GM18505 (cell line): ENCODE measurements around the gene ZNF91.
"Not testable (repeated sequence)": the region's sequence is repeated elsewhere in the genome, so short reads cannot be mapped to it uniquely, and the experiment has no call there.

ENCODE experiments used
- ATAC-seq: cut with Tn5 transposase; IDR thresholded peaks from one replicate; pipeline ENCODE4 v1.9.1; 2021; ENCODE audit not compliant: unreplicated experiment
- POLR2A ChIP-seq: IDR thresholded peaks from 4 replicates; pipeline ENCODE4 v1.6.1; 2011; ENCODE audit warnings: borderline replicate concordance; ENCODE audit not compliant: insufficient read depth, insufficient read length; ENCODE audit errors: extremely low read depth

ZNF91 gene

DNA sequence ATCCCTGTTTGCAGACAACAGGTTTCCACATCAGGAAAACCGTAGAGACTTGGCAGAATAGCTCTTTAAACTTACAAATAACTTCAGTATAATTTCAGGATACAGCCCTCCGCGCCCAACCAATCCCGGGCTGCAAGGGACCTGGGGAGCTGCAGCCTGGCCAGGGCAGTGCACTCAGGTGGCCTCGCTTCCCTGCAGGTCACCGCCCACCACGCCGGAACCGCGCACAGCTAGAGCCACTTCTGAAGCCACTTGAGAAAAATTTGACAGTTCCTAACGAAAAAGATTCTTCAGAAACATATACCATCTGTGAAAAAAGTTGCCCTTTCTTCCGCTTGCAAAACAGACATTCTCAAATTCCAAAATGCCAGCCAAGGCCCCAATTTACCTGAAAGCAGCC is 11.1 kb downstream of the ZNF91 start:
- TF ChIP-seq POLR2A, result no peak
- no peak for ATAC-seq

DNA sequence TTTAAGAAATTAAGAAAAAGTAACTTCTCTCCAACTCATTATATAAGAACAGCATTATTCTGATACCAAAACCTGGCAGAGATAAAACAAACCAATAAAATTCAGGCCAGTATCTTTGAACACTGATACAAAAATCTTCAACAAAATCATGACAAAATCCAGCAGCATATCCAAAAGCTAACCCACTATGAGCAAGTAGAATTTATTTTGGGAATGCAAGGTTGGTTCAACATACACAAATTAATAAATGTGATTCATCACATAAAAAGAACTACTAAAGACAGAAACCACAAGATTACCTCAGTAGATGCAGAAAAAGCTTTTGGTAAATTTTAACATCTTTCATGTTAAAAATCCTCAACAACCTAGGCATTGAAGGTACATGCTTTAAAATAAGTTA is 12.3 kb downstream of the ZNF91 start:
- ATAC-seq, result no peak

DNA sequence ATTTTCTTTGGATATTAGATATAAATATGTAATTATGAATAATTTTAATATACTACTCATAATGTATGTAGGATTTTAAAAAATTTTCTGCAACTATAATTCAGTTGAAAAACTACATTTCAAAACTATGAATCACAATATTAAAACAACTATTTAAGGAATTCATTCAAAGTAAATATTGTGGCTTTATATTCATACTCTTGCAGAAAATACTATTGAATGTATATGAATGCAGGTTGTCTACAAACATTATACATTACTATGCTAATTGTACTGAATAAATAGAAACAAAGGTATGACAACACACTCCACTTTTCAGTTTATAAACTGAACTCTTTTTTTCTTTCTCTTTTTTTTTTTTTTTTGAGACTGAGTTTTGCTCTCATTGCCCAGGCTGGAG is 14.2 kb downstream of the ZNF91 start:
- ATAC-seq, result no peak
- TF ChIP-seq POLR2A, result no peak

More for the DNA sequence above, 12.3 kb downstream of the ZNF91 start:
- no peak for TF ChIP-seq POLR2A

DNA sequence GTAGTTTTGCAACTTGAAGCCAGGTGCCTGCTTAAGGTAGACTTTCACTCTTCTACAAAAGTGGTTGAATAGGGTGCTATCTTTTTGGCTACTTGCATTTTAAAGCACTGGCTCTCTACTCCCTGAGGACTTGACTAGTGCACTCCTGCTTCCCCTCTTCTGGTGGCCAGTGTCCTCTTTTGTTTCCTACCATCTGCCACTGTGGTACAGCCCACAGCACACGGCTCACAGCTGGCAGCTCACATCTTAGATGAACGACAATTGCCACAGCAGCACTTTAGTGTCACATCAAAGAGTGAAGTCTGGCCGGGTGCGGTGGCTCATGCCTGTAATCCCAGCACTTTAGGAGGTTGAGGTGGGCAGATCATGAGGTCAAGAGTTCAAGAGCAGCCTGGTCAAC is 15.6 kb downstream of the ZNF91 start:
- ATAC-seq, result not testable (repeated sequence)

DNA sequence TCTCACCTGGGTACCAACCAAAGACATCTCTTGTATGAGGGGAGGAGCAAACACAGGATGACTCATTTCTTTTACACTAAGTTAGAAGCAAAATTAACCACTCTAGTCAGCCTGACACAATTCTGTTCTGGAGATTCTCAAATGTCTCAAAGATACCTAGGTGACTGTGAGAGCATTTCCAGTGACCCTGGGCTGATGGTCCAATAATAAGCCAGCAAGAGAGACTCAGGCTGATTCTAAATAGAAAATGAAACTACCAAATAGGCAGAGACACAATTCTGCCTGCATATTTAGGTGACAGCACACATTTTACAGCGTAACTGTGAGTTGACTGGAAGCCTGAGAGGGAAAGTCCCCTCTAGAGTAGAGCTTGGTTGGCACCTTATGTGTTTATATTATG is 16.3 kb downstream of the ZNF91 start:
- TF ChIP-seq POLR2A, result no peak
- no peak for ATAC-seq

DNA sequence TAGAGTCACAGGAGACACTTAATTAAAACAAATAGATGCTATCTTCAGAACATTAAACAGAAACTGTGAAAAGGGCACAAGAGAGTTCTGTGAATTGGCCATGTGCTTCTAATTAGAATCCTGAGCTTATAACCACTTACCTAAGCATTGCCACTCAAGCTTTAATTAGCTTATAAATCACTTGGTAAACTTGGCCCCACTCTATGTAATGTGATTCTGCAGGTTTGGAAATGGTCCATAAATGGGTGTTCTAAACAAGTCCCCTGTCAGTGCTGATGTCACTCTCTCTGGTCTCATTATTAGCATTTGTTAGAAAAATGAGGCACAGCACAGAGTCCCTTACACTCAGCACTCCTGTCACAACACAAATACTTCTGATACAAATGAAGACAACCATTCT is 18.0 kb downstream of the ZNF91 start:
- no peak for ATAC-seq
- TF ChIP-seq POLR2A, result no peak

DNA sequence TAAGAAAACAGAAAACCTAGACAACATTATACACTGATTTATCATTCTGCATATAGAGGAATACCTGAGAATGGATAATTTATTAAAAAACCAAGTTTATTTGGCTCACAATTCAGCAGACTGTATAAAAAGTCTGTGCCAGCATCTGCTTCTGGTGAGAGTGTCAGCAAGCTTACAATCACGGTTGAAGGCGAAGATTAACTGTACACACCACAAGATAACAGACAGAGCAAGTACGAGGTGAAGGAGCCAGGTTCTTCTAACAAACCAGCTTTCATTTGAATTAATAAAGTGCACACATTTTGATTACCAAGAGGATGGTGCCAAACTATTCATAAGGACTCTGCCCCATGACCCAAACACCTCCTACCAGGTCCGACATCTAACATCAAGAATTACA is 28.8 kb downstream of the ZNF91 start:
- no peak for TF ChIP-seq POLR2A
- ATAC-seq, result no peak

DNA sequence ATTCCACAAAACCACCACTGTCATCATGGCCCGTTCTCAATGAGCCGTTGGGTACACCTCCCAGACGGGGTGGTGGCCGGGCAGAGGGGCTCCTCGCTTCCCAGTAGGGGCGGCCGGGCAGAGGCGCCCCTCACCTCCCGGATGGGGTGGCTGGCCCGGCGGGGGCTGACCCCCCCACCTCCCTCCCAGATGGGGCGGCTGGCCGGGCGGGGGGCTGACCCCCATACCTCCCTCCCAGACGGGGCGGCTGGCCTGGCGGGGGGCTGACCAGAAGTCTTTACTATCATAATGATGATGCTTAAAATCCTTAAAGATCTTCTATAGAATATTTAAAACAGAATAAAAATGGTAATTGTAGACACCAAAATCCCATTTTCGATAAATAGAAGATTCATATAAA is 29.2 kb downstream of the ZNF91 start:
- not testable (repeated sequence) for ATAC-seq

DNA sequence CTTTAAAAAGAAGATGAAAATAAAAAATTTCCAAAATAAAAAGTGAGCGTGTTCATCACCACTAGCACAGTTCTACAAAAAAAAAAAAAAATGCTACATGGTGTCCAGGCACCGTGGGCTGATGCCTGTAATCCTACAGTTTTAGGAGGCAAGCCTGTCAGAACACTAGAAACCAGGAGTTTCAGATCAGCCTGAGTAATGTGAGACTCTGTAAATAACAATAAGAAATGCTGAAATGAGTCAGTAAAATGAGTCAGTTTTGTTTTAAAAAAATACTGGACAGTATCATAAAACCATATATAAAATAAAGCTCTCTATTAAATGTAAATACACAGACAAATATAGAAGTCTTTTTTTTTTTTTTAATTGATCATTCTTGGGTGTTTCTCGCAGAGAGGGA is 30.0 kb downstream of the ZNF91 start:
- no peak for TF ChIP-seq POLR2A
- no peak for ATAC-seq

DNA sequence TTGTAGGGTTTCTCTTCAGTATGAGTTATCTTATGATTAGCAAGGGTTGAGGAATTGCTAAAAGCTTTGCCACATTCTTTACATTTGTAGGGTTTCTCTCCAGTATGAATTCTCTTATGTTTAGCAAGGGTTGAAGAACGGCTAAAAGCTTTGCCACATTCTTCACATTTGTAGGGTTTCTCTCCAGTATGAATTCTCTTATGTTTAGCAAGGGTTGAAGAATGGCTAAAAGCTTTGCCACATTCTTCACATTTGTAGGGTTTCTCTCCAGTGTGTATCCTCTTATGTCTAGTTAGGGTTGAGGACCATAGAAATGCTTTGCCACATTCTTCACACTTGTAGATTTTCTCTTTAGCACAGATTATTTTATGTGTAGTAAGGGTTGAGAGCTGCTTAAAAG is 33.4 kb downstream of the ZNF91 start:
- ATAC-seq, result not testable (repeated sequence)

DNA sequence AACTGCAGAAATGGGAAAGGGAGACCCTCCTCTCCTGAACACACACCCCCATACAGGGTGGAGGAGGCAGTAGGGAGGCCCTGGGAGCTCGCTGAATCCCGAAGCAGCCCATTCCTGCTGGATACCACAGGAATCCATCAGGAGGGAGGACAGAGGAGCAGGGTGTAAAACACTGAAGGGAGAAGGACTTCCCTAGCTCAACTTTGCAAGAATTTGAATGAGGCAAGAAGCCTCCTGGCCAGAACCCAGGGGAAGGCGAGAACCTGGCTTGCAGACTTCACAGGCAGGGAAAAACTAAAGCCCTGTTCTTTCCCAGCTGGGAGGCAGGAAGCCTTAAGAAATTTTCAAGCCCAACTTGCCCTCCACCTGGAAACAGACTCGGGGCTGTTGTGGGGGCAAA is 43.5 kb downstream of the ZNF91 start:
- no peak for TF ChIP-seq POLR2A
- no peak for ATAC-seq

DNA sequence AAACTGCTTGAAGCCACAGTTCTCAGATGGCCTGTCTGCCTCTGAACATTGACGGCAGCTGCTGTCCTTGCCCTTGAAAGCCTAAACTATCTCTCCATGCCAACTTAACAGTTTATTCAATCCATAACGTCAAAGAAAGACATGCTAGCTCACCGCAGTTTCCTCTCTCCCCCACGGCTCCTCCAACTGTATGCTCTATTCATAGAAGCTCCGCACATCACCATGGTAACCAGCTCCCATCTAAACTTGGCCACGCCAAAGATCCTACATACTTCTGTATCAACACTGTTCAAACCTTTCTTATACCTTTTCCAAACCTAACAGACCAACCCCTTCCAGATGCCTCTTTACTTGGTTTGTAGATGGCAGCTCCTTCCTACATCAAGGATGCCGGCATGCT is 48.6 kb downstream of the ZNF91 start:
- TF ChIP-seq POLR2A, result no peak
- ATAC-seq, result no peak

DNA sequence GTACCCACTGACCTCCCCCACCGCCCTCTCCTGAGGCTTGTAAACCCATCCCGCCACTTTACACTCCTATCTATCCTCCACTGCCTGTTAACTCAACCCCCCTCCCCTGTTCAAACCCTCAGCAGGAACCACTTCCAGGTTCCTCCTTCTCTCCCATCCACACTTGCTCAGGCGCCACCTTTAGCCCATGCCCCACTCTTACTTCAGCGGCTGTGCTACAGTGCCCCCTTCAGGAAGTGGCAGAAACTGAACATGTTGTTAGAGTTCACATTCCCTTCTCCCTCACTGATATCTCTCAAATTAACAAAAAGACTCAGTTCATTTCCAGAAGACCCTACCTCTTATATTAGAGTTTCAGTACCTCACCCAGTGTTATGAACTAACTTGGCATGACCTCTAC is 49.4 kb downstream of the ZNF91 start:
- no peak for TF ChIP-seq POLR2A
- no peak for ATAC-seq

DNA sequence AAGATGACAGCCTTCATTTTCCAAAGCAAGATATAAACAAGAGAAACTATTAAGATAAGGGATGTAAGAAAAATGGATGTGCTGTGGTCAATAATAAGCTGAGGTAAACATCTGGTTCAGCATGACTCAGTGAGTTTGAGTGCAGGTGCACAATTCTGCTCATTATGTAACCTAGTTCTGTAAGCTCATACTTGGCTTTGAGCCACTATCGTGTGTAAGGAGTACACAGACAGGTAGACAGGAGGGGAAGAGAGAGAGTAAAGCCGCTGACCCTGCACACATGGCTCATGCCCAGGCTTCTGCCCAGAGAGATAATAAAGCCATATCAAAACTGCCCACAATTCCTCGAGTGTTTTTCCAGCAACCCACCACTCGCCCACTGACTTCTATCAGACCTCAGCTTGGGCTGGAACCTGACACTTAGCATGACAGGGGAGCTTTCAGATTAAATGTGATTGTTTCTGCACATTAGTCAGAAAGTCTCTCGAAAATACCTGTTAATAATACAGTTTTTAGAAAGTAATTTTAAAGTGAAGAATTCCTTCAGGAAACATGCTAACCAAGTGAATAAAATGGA is 51.7 kb downstream of the ZNF91 start:
- TF ChIP-seq POLR2A, result no peak
- ATAC-seq, result no peak

DNA sequence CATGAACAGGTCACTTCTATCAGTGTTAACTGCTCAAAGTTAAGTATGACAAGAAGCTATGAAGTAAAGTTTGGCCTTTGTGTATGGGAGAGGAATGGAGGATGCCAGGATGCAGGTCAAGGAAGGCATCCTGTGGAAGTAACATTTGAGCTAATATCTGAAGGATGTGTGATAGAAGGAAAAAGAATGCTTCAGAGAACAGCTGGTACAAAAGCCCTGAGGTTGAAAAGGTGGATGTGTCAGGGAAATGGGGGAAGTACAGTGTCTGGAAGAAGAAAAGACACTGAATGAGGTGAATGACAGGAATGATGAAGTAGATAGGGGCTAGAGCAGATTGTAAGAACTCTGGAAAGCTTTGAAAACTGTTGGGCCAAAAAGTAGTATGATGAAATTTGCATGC is 67.1 kb downstream of the ZNF91 start:
- no peak for TF ChIP-seq POLR2A
- no peak for ATAC-seq

DNA sequence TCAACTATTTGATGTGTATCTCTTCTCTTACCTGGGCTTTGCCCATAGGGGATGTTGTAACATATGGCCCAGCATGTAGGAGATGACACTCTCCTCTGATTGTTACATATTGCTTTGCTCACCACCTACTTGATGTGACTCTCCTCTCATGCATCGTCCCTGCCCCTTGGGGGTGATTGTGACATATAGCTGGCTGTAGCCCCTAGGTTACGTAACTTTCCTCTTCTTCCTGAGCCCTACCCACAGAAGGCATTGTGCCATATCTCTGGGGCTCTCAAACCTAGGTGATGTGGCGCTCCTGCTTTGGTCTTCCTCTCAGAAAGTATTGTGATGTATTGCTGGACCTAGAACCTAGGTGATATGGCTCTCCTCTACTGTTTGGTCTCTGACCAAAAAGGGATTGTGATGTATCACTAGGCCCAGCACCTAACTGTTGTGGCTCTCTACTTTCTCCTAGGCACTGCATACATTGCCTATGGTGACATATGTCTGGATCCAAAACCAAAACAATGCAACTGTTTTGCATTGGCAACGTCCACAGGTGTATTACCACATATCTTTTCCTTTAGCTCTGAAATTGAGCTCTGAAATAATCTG is 73.2 kb downstream of the ZNF91 start:
- no peak for ATAC-seq
- no peak for TF ChIP-seq POLR2A

DNA sequence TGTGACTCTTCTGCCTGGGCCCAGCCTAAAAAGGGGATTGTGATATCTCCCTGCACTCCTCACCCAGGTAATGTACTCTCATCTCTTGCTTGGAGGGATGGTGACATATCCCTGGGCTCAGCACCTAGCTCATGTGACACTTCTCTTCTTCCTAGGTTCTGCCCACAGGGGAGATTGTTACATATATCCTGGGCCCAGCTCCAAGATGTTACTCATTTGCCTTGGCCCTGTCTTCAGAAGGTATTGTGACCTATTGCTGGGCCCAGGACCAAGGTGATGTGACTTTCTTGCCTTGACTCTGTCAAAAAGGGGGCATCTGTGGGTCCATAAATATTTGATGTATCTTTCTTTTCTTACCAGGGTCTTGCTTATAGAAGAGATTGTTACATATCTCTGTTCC is 73.9 kb downstream of the ZNF91 start:
- ATAC-seq, result not testable (repeated sequence)

DNA sequence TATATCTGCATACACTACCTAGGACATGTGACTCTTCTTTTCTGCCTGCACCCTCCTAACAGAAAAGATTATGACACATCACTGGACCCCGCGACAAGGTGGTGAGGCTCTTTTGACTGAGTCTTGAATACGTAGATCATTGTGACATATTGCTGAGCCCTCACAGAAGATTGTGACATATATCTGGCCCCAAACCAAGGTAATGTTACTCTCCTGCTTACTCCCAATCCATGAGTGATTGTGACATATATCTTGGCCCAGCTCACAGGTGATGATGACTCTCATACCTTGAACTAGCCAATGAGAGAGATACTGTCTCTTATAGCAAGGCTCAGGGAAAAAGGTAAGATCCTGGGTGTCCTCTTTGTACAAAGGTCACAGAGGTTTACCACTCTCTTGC is 75.7 kb downstream of the ZNF91 start:
- ATAC-seq, result not testable (repeated sequence)

DNA sequence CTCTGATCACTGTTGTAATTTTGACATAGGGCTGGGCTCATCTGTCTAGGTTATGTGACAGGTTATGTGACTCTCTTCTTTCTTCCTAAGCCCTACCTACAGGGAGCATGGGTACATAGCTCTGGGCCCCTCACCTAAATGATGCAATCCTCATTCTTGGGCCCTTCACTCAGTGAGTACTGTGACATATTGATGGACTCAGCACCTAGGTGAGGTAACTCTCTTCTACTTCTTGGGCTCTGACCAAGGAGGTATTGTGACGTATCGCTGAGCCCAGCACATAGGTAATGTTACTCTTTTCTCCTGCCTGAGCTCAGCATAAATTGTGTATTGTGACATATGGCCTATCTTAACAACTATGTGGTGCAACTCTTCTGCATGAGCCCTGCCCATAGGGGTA is 76.3 kb downstream of the ZNF91 start:
- not testable (repeated sequence) for ATAC-seq
